ENCODE data around the gene ANO2. TPM values are rescaled to one million over a fixed set of nuclear protein-coding genes. Genes with fewer than 3 reads are reported as not detected.

Gene ANO2
- total and polyA plus RNA-seq, 8 donors = 0.44 to 16.9 (median 3.8) TPM; not detected in 1

DNA sequence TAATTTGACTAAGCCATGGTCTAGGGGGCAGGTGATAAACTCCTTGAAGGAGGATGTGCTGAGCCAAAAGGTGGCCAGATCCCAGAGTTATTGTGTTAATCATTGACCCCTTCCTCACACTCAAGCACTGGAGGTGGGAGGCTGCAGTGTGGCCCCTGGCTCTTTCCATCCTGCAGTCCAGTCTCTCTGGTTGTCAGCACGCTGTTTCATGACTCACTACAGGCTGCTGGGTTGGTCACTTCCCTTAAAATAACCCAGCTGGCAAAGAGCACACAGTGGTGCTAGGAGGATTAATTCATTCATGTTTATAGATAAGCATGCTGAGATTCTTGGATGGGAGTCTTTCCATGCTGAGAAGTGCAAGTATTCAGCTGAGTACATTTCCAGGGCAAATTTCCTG lies 228.9 kb downstream of the ANO2 start:
- H3K27me3 ChIP-seq = no peaks in the 10 kb centered on the region
- peaks cover 4 to 63% (median 35%) of the 10 kb centered on the region in 4 donors for H3K4me1 ChIP-seq
- TF ChIP-seq EP300 (IDR thresholded peaks at IDR 0.05) = no peak
- peak in 1 of 3 donors; percentile 76 for TF ChIP-seq POLR2AphosphoS5 (IDR thresholded peaks at IDR 0.05)
- H3K9me3 ChIP-seq = no peaks in the 10 kb centered on the region
- 42 to 69% (median 60%) methylated on average over 1 of the region's 1 CpG for WGBS, 5 donors
- intact Hi-C loops (cut with DNase I; ENCODE audit: low total_unique reads) = no loop called here
- no peak overlapping the region for H3K4me3 ChIP-seq
- peak overlapping the region in 2 of 5 donors; percentile 34 to 39 for H3K27ac ChIP-seq
- DNase-seq = peak in 1 of 2 donors; percentile 39
- H3K36me3 ChIP-seq = no peaks in the 10 kb centered on the region

DNA sequence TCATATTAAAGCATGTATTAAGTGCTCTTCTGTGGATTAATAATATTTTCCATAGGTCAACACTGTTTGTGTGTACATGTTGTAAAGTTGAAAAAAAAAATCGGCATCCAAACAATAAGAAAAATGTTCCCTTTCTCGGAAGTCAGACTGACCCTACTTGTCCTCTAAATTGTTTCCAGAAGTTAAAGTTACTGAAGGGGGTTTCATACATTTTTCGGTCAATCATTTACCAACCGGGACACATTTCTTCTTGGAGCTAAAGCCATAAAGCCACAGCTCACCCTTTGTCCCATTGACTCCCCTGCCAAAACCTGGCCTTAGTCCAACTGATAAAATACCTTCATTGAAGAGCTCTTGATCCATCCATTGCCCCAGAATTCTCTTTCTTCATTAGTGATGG lies 230.0 kb downstream of the ANO2 start:
- WGBS, 5 donors = 18 to 51% (median 27%) methylated on average over 4 of the region's 4 CpGs
- peak overlapping the region in 3 of 5 donors; percentile 39 to 57 (median 47) for H3K27ac ChIP-seq
- peaks cover 4 to 67% (median 35%) of the 10 kb centered on the region in 4 donors for H3K4me1 ChIP-seq

DNA sequence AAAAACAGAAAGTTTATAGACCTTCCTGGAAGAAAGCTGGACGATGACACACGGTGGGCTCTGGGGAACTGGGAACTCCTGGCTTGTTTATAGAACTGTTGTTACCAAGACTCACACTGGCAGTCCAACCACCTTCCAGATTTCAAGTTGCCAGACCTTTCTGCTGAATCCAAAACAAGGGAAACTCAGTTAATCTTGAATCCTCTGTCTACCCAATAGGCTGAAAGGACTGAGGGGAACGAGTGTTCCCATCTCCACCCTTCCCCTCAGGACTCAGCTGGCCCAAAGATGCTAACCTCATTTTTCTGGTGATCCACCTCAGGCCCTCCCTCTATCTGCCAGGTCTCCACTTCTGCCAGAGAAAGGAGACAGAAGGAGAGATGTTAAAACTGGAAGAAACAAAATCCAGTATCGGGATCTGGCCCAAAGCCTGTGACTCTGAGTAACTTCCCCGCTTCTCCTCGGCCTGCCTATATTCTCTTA lies 231.4 kb downstream of the ANO2 start:
- Histone ChIP-seq H3K27ac (peak overlapping the region in 4 of 5 donors; percentile 7 to 57 (median 43)), H3K4me3 (no peak overlapping the region), H3K27me3 (no peaks in the 10 kb centered on the region), H3K36me3 (no peaks in the 10 kb centered on the region), H3K4me1 (peaks cover 13 to 80% (median 45%) of the 10 kb centered on the region in 4 donors), H3K9me3 (no peaks in the 10 kb centered on the region)
- intact Hi-C loops (cut with DNase I; ENCODE audit: low total_unique reads) = no loop called here
- no peak for DNase-seq
- TF ChIP-seq POLR2A (IDR thresholded peaks at IDR 0.05) (no peak), CTCF (IDR thresholded peaks at IDR 0.05) (no peak), EP300 (IDR thresholded peaks at IDR 0.05) (no peak), POLR2AphosphoS5 (IDR thresholded peaks at IDR 0.05) (no peak)
- WGBS, 5 donors = 59 to 83% (median 76%) methylated on average over 6 of the region's 6 CpGs

More for the DNA sequence above, 230.0 kb downstream of the ANO2 start:
- no peaks in the 10 kb centered on the region for H3K36me3 ChIP-seq
- H3K27me3 ChIP-seq = no peaks in the 10 kb centered on the region
- intact Hi-C loops (cut with DNase I; ENCODE audit: low total_unique reads) = no loop called here
- TF ChIP-seq EP300 (IDR thresholded peaks at IDR 0.05) (no peak), POLR2AphosphoS5 (IDR thresholded peaks at IDR 0.05) (no peak), POLR2A (IDR thresholded peaks at IDR 0.05) (no peak), CTCF (IDR thresholded peaks at IDR 0.05) (no peak)
- peak in 1 of 2 donors; percentile 80 for DNase-seq
- H3K4me3 ChIP-seq = no peak overlapping the region
- no peaks in the 10 kb centered on the region for H3K9me3 ChIP-seq

DNA sequence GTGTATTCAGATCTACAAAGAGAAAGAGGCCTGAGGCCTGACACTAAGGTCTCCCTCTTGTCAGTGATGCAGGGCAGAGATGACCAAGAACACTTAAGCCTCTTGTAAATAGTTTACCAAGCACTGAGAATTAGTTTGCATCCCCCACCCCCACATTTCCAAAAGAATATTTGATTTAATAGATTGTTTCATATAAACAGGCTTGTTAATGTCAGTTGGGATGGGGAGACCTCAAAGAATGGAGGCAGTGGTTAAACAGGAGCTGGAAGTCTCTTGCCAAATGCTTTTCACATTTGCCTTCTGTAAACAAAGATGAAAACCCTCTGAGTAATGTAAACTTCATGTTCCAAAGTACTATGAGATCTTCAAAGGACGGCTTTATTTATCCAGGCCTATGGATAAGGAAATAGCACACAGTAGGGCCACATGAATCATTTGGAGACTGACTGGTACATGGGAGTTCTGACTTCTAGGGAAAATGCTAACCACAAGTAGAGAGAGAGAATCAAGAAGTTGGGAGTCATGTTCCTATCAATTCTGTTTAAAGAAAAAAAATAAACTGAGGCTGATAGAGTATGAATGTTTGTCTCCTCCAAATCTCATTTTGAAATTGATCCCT lies 234.7 kb downstream of the ANO2 start:
- Histone ChIP-seq H3K4me3 (no peak overlapping the region), H3K4me1 (peaks cover 20 to 68% (median 34%) of the 10 kb centered on the region in 4 donors), H3K9me3 (no peaks in the 10 kb centered on the region), H3K36me3 (no peaks in the 10 kb centered on the region), H3K27me3 (no peaks in the 10 kb centered on the region), H3K27ac (peak overlapping the region in 4 of 5 donors; percentile 57 to 68 (median 62))
- no peak for DNase-seq
- 19 to 70% (median 34%) methylated on average over 1 of the region's 1 CpG for WGBS, 5 donors
- intact Hi-C loops (cut with DNase I; ENCODE audit: low total_unique reads) = no loop called here
- no peak for TF ChIP-seq EP300 (IDR thresholded peaks at IDR 0.05)
- peak in 1 of 3 donors; percentile 50 for TF ChIP-seq POLR2AphosphoS5 (IDR thresholded peaks at IDR 0.05)
- no peak for TF ChIP-seq POLR2A (IDR thresholded peaks at IDR 0.05)
- TF ChIP-seq CTCF (IDR thresholded peaks at IDR 0.05) = no peak

- H3K9me3 ChIP-seq = no peaks in the 10 kb centered on the region
- intact Hi-C loops (cut with DNase I; ENCODE audit: low total_unique reads) = no loop called here
- H3K27me3 ChIP-seq = no peaks in the 10 kb centered on the region
- no peak overlapping the region for H3K4me3 ChIP-seq
- peaks cover 12 to 50% (median 25%) of the 10 kb centered on the region in 4 donors for H3K4me1 ChIP-seq
- H3K36me3 ChIP-seq = no peaks in the 10 kb centered on the region
- H3K27ac ChIP-seq = peak overlapping the region; percentile 57 to 68 (median 63)
- DNase-seq = peak; percentile 50 to 80
- no peak for TF ChIP-seq CTCF (IDR thresholded peaks at IDR 0.05)
- TF ChIP-seq POLR2AphosphoS5 (IDR thresholded peaks at IDR 0.05) = peak in 2 of 3 donors; percentile 57 to 77
Measured at GRCh38 chr12:5708371-5708770, 236.7 kb downstream of the ANO2 start.

Measured in stomach (tissue), 9 donors.